ENCODE data around the gene NUTF2.
A peak's percentile ranks its signal among the peaks of the same experiment; 100 is the strongest.
"Not testable (repeated sequence)": the region's sequence is repeated elsewhere in the genome, so short reads cannot be mapped to it uniquely, and the experiment has no call there.

Gene NUTF2

DNA sequence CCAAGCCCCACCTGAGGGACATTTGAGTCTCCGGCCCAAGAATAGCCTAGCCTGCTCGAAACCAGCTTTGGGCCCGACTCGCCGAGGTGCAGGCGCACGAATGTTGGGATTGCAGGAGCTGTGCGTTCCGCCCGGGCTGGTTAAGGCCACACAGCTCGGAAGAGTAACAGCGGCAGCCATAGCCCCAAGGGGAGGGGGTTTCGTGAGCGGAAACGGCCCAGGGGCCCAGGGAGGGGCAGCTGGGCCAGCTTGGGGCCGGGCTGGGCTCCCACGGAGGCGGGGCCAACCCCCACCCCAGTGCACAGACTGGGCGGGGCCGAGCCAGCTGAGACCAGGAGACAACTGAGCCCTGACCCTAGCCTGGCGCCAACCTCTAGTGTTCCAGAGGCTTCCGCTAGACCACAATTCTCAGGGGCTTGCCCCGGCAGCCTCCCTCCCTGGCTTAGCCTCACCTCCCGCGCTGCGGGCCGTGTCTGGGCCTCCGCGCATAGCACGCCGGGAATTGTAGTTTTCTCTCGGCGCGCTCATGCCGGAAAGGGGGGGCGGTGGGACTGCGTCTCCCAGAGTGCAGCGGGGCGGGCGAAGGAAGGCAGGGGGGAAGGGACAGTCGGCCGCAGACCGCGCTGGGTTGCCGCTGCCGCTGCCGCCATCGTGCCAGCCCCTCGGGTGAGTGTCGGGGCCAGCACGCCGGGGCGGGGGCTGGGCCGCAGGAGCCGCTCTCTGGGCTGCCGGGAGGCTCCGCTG is at the start of gene NUTF2:
Gene NUTF2 (plus strand): TSS at position 614 of the 744 bp plus-strand sequence. CDS start 18,198 bp downstream, outside the sequence.
- DNase-seq = peak; percentile 99

- DNase-seq = no peak
These were observed 46.3 kb upstream of the NUTF2 start for GRCh38 chr16:67800338-67800926.

GRCh38 chr16:67801241-67801640 is 45.5 kb upstream of the NUTF2 start:
- no peak for DNase-seq

- no peak for DNase-seq
These were observed 44.9 kb upstream of the NUTF2 start for GRCh38 chr16:67801883-67802282.

- no peak for DNase-seq
These were observed 42.8 kb upstream of the NUTF2 start for GRCh38 chr16:67803894-67804293.

DNA sequence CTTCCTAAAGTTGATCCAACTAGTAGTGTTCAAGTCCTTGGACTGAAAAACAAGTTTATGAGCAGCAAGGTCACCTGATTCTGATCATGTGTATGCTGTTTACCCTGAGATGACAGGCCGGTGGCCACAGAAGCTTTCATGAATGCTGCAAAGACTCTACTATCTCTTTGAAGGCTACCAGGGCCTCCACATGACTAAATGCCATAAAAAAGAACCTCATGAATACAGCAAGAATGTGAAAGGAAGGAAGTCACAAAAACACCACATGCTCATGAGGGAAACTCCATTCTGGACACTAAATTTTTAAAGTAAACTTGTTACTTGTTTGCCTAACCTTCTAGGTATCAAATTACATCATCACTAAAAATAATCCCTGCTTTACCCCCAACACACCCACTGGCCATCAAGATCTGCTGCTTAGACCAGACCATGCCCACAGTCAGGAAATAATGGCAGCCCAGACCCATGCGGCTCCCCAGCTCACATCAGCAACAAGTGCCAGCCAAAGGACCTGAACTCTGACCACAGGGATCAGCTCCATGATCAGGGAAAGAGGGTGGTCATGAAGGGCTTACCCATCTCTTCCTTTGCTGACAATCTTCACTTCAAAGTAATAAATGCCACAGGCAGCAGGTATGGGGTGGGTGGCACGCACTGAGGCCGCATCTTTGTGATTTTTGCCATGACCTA is 41.7 kb upstream of the NUTF2 start:
- DNase-seq = no peak

- DNase-seq = no peak
These were observed 40.9 kb upstream of the NUTF2 start for GRCh38 chr16:67805718-67806427.

- DNase-seq = peak; percentile 96
These were observed 40.1 kb upstream of the NUTF2 start, which contains the start of the genes RANBP10 and TSNAXIP1 for GRCh38 chr16:67806428-67807147. TSS of gene RANBP10 (minus strand) at chr16:67806560. CDS start at chr16:67806536, 24 bp downstream. TSS of gene TSNAXIP1 (plus strand) at chr16:67806889. CDS start at chr16:67807150, 261 bp downstream.

DNA sequence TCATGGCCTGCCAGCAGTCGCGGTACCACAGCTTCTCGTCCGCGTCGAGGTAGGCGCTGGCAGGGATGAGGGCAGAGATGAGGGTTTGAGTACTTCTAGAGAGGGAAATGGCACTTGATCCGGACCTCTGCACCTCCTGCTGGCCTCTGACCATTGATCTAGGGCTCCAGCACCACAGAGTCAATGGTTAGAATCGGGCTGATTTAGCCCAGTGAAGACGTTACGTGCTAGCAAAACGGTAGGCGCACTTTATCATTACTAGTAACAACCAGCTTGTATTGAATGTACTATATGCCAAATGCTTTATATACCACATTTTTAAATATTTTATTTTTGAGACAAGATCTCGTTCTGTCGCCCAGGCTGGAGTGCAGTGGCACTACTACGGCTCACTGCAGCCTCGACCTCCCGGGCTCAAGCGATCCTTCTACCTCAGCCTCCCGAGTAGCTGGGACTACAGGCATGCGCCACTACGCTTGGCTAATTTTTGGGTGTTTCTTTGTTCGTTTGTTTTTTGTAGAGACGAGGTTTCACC is 39.5 kb upstream of the NUTF2 start:
- no peak for DNase-seq

DNA sequence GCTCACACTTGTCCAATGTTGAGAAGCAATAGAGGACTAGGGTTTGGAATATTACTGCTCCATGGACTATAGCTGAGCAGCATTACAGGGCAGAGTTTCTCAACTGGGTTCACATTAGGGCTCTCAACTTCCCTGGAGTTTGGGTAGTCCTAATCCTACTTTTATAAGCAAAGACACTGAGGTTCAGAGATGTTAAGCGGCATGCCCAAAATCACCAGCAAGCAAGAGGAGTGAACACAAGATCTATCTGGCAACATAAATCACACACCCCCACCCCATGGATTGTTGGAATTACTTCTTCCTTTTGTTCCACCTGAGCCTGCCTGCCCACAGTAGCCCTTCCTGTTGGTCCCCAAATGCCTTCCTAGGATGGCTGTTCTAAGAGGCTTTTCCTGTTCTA is 34.8 kb upstream of the NUTF2 start:
- DNase-seq = no peak

DNA sequence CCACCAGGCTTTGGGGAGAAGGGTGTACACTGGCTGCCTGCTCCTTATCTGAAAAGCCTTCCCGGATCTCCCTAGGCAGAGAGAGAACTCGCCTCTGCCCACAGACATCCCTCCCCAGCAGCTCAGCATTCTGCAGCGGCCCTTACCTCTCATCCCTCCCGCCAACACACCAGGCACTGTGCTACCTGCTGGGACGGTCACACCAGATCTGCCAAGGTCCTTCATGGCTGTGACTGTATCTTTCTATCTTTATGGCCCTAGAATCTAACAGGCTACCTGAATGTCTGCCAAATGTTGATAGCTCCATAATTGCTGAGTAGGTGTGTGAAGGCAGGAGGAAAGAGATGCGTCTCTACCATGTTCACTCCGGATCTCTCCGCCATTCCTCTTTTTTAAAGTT is 32.2 kb upstream of the NUTF2 start:
- no peak for DNase-seq

DNA sequence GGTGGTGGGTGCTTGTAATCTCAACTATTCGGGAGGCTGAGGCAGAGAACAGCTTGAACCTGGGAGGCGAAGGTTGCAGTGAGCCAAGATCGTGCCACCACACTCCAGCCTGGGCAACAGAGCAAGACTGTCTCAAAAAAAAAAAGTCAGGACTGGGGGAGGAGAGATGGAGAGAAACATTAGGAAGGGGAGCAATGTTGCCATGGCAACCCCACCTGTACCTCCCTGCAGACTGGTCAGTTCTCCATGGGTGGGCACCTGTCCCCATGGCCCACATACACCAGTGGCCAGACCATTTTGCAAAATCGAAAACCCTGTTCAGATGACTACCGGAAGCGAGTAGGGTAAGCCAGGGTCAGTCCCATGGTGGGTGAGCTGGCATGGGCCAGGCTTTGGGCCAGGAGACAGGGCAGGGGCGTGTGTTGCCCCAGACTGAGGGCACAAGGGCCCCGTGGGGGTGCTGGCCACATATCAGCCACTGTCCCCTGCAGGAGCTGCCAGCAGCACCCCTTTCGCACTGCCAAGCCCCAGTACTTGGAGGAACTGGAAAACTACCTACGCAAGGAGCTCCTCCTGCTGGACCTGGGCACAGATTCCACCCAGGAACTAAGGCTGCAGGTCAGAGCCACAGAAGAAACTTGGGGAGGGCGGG is 26.0 kb upstream of the NUTF2 start:
- no peak for DNase-seq

DNA sequence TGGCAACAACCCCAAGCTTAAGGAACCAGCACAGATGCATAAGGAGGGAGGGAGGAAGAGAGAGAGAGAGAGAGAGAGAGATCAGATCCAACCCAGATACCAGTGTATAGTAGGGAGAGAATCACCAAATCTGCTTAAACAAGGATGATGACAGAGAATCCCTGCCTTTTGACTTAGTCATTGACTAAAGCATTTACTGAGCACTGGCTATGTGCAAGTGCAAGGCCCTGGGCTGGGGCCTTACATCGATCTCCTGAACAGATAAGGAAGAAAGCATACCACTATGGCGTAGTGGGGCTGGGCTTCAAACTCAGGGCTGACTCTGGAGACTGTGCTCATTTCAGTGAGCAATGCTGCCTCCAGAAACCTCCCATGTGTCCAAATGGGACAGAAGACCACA is 24.2 kb upstream of the NUTF2 start:
- no peak for DNase-seq

DNA sequence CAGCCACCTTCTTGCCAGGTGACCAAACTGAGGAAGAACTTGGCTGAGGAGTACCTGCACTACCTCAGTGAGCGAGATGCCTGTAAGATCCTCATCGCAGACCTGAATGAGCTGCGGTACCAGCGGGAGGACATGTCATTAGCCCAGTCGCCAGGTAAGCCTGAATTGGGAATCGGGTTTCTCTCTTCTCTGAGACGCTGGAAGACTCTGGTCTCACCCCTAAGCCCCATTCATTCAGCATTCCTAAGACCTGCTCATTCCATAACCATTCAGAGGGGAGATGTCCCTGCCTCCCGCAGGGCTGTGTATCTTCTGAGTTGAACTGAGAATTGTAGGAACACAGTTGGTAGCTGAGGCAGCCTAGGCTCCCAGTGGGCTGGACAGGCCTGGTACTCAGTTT is 21.6 kb upstream of the NUTF2 start:
- DNase-seq = no peak

GRCh38 chr16:67825906-67826305 is 20.8 kb upstream of the NUTF2 start:
- no peak for DNase-seq

DNA sequence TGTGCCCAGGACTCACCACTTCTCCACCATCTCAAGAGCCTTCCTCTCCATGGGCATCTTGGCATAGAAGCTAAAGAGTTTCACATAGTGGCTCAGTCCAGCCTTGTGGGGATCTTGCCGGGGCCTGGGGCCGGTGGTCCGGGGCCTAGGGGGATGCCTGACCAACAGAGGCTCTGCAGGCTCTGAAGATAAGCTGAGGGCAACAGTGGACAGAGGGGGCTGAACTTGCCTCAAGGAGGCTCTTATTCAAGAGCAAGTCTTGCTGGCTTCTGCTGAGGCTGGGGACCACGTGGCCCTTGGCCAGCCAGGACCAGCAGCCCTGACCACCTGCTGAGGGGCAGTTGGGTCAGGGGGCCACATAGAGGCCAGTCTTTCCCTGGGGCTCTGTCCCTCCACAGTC is 18.1 kb upstream of the NUTF2 start:
- no peak for DNase-seq

GRCh38 chr16:67833030-67833414 is 13.7 kb upstream of the NUTF2 start:
- DNase-seq = no peak

DNA sequence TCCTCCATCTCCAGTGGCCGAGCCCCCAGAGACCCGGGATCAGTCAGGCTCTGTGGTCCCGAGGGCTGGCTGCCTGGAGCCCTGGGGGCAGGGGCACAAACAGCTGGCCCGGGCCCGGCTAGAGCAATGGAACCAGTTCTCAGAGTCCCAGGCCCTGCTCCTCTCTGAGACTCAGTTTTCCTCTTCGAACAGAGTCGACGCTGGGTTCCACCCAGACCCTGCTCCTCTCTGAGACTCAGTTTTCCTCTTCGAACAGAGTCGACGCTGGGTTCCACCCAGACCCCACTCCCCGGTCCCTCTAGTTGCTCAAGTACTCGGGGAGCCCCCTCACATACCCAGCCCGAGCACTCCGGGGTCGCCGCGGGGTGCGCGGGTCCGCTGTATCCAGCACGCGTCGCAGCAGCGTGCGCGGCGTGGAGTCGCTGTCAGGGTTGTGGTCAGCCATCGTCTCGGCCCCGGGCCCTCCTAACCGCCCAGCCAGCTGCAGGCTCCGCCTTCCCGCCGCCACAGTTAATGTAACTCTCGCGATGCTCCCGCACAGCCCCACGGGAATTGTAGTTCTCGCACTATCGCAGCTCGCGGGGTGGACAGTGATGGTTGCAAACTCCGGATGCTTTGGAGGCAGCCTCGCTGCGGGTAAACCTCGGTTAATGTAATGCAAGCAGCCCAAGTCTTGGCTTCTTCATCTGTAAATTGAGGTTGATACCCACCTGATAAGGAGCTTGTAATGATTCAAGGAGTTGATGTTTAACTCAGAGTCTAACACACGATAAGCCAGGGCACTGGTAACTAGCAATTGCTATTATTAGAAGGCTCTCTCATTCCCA is 13.1 kb upstream of the NUTF2 start:
- DNase-seq = peak; percentile 98

DNA sequence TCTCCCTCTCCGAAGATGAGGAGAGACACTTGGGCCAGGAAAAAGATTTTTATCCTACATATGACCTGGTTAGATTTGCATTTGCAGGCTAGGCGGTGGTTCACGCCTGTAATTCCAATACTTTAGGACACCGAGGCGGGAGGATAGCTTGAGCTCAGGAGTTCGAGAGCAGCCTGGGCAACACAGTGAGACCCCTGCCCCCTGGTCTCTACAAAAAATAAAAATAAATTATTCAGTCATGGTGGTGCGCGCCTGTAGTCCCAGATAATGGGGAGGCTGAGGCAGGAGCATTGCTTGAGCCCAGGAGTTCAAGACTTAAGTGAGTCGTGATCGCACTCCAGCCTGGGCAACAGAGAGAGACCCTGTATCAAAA is 12.5 kb upstream of the NUTF2 start:
- no peak for DNase-seq

DNA sequence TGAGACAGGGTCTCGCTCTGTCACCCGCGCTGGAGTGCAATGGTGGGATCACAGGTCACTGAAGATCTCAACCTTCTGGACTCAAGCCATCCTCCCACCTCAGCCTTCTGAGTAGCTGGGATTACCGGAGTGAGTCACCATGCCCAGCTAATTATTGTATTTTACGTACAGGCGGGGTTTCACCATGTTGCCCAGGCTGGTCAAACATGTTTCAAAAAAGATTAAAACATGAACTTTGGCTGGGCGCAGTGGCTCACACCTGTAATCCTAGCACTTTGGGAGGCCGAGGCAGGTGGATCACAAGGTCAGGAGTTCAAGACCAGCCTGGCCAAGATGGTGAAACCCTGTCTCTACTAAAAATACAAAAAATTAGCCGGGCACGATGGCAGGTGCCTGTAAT is 9.5 kb upstream of the NUTF2 start:
- DNase-seq = not testable (repeated sequence)

DNA sequence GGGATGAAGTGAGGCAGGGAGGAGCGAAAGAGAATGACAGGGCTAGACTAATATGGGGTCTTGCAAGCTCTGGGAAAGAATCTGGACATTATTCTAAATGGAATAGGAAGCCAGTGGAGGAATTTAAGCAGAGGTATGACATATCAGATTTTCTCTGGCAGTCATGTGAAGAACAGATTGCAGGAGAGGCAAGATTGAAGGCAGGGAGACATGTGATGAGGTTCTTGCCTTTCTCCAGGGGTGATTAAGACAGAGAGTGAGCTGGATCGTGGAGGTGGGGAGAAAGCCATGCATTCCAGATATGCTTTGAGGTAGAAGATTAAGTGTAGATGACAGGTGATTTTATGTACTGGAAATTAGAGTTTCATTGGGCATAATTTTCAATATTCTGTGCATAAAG is 8.9 kb upstream of the NUTF2 start:
- no peak for DNase-seq
